Gastroesophageal sphincter (tissue), 4 donors: ENCODE measurements around the gene DNAJB1. TPM values are rescaled to one million over a fixed set of nuclear protein-coding genes. Genes with fewer than 3 reads are reported as not detected.

Experiments used
- ATAC-seq: fragments of 150-250 bp; one replicate; pipeline ENCODE4 v1.9.1; 2016; ENCODE audit warnings: mild to moderate bottlenecking, moderate library complexity
- H3K27ac ChIP-seq, 4 donors: fragments of 200-600 bp; sonication (generic) in 3 of 4; 1 replicate in 3 of 4; 2 replicates in 1 of 4; pipeline ENCODE4 v1.5.1; 2016 to 2019
- H3K27me3 ChIP-seq: fragments of 200-600 bp; sonication (generic); one replicate; pipeline ENCODE4 v1.5.1; 2019
- H3K36me3 ChIP-seq, 2 donors: fragments of 200-600 bp; sonication (generic); one replicate each; pipeline ENCODE4 v1.5.1; 2019; ENCODE audit warnings: control low read depth in 1 of 2
- H3K4me1 ChIP-seq, 3 donors: fragments of 200-600 bp; sonication (generic); 1 replicate in 2 of 3; 2 replicates in 1 of 3; pipeline ENCODE4 v1.5.1; 2016 to 2019; ENCODE audit warnings: control low read depth in 2 of 3
- H3K4me3 ChIP-seq, 2 donors: fragments of 200-600 bp; sonication (generic); one replicate each; pipeline ENCODE4 v1.5.1; 2019; ENCODE audit warnings: mild to moderate bottlenecking in 1 of 2, moderate library complexity in 1 of 2
- H3K9me3 ChIP-seq, 3 donors: fragments of 200-600 bp; sonication (generic); one replicate each; pipeline ENCODE4 v1.5.1; 2017 to 2019; ENCODE audit warnings: control low read depth in 2 of 3
- CTCF ChIP-seq, 4 experiments: fragments of 200-600 bp in 2 of 4; fragments of 450-650 bp in 2 of 4; sonication (generic) in 1 of 4; IDR thresholded peaks; one replicate each; pipeline ENCODE4 v1.5.1; 2017 to 2019; ENCODE audit warnings: antibody characterized with exemption in 4 of 4, mild to moderate bottlenecking in 2 of 4, moderate library complexity in 2 of 4
- EP300 ChIP-seq: sonication (generic); formaldehyde crosslinking; IDR thresholded peaks from one replicate; pipeline ENCODE4 v1.6.1; 2017; ENCODE audit warnings: antibody characterized with exemption, mild to moderate bottlenecking
- POLR2A ChIP-seq, 2 donors: fragments of 450-650 bp; IDR thresholded peaks; one replicate each; pipeline ENCODE4 v1.6.1; 2017; ENCODE audit warnings: antibody characterized with exemption in 2 of 2, mild to moderate bottlenecking in 2 of 2, moderate library complexity in 1 of 2
- POLR2AphosphoS5 ChIP-seq: sonication (generic); formaldehyde crosslinking; IDR thresholded peaks from one replicate; pipeline ENCODE4 v1.6.1; 2017; ENCODE audit warnings: antibody characterized with exemption
- WGBS, 2 donors: methylation state at CpG; one replicate each; pipeline ENCODE4 v1.1.5; 2018; ENCODE audit warnings: low coverage in 1 of 2; 5-methylcytosine and 5-hydroxymethylcytosine counted together
- total RNA-seq, 4 donors: library from RNA; depleted of rRNA; stranded (reverse); fragments of >200 nt; gene quantifications; one replicate each; pipeline ENCODE4 v1.1.0, GENCODE V29; 2016

DNAJB1 gene
- total RNA-seq, 4 donors from 2014 or later, result 59.3 to 72.8 (median 68.2) TPM

- peaks cover 0 to 49% (median 5%) of the 10 kb centered on the region in 3 donors for H3K4me1 ChIP-seq
- no peak for ATAC-seq
- H3K27ac ChIP-seq, result no peak overlapping the region
- H3K27me3 ChIP-seq, result no peaks in the 10 kb centered on the region
- TF ChIP-seq CTCF (IDR thresholded peaks at IDR 0.05), result no peak
- TF ChIP-seq POLR2AphosphoS5, result no peak
- TF ChIP-seq EP300, result no peak
- TF ChIP-seq POLR2A (IDR thresholded peaks at IDR 0.05), result no peak
- 20% methylated on average over 1 of the region's 23 CpGs; no CpG with 5 or more reads in 1 of the 2 donors for WGBS, 2 donors
- H3K9me3 ChIP-seq, result no peaks in the 10 kb centered on the region
- no peak overlapping the region for H3K4me3 ChIP-seq
- peaks cover 0 to 12% of the 10 kb centered on the region in 2 donors for H3K36me3 ChIP-seq
Measured at GRCh38 chr19:14558370-14559066, 40.3 kb upstream of the DNAJB1 start.

- TF ChIP-seq EP300 (no peak), POLR2A (IDR thresholded peaks at IDR 0.05) (no peak), CTCF (IDR thresholded peaks at IDR 0.05) (peak in 3 of 4 experiments; percentile 76 to 96 (median 78))
- H3K27ac ChIP-seq, result no peak overlapping the region
- peak; percentile 63 for ATAC-seq
Measured at GRCh38 chr19:14556662-14557188, 38.5 kb upstream of the DNAJB1 start.

GRCh38 chr19:14555918-14556661 lies 37.9 kb upstream of the DNAJB1 start:
- no peak for ATAC-seq
- no peak for TF ChIP-seq EP300
- TF ChIP-seq POLR2A (IDR thresholded peaks at IDR 0.05), result no peak
- TF ChIP-seq POLR2AphosphoS5, result no peak
- TF ChIP-seq CTCF (IDR thresholded peaks at IDR 0.05), result no peak
- Histone ChIP-seq H3K36me3 (peaks cover 0 to 14% of the 10 kb centered on the region in 2 donors), H3K27ac (no peak overlapping the region), H3K27me3 (no peaks in the 10 kb centered on the region), H3K4me1 (peaks cover 0 to 33% (median 5%) of the 10 kb centered on the region in 3 donors), H3K4me3 (peak overlapping the region in 1 of 2 donors; percentile 28), H3K9me3 (no peaks in the 10 kb centered on the region)
- 78 to 79% methylated on average over 5 to 6 of the region's 12 CpGs for WGBS, 2 donors

More at GRCh38 chr19:14556662-14557188, 38.5 kb upstream of the DNAJB1 start:
- 67% methylated on average over 1 of the region's 18 CpGs; no CpG with 5 or more reads in 1 of the 2 donors for WGBS, 2 donors
- H3K4me1 ChIP-seq, result peaks cover 0 to 39% (median 5%) of the 10 kb centered on the region in 3 donors
- no peaks in the 10 kb centered on the region for H3K27me3 ChIP-seq
- peaks cover 0 to 14% of the 10 kb centered on the region in 2 donors for H3K36me3 ChIP-seq
- H3K9me3 ChIP-seq, result no peaks in the 10 kb centered on the region
- H3K4me3 ChIP-seq, result peak overlapping the region in 1 of 2 donors; percentile 28

- WGBS, 2 donors, result 40 to 100% methylated on average over 1 to 2 of the region's 6 CpGs
- Histone ChIP-seq H3K4me1 (peaks cover 0 to 25% (median 5%) of the 10 kb centered on the region in 3 donors), H3K9me3 (no peaks in the 10 kb centered on the region), H3K4me3 (no peak overlapping the region), H3K36me3 (peaks cover 0 to 28% of the 10 kb centered on the region in 2 donors), H3K27ac (no peak overlapping the region), H3K27me3 (no peaks in the 10 kb centered on the region)
- TF ChIP-seq POLR2A (IDR thresholded peaks at IDR 0.05), result no peak
- TF ChIP-seq EP300, result no peak
- TF ChIP-seq CTCF (IDR thresholded peaks at IDR 0.05), result no peak
- TF ChIP-seq POLR2AphosphoS5, result no peak
- no peak for ATAC-seq
Measured at GRCh38 chr19:14554382-14554812, 36.2 kb upstream of the DNAJB1 start.
